Trophoblast cell (in vitro differentiated cells and primary cell): ENCODE data around the gene KEL.

Source experiments
- DNase-seq, 2 donors: peaks; one replicate each; pipeline ENCODE4 v3.0.0-alpha.2; 2016
- H2AFZ ChIP-seq: 2 replicates; pipeline ENCODE4 v1.6.1; 2013; ENCODE audit warnings: low read length, moderate library complexity, mild to moderate bottlenecking; ENCODE audit not compliant: insufficient read depth, poor library complexity
- H2AK5ac ChIP-seq: 2 replicates; pipeline ENCODE4 v1.6.1; 2013; ENCODE audit warnings: mild to moderate bottlenecking, low read length
- H2BK120ac ChIP-seq: 2 replicates; pipeline ENCODE4 v1.6.1; 2013; ENCODE audit warnings: low read length, mild to moderate bottlenecking, moderate library complexity; ENCODE audit not compliant: insufficient read depth, poor library complexity
- H2BK12ac ChIP-seq: 2 replicates; pipeline ENCODE4 v1.6.1; 2013; ENCODE audit warnings: mild to moderate bottlenecking, low read length, moderate library complexity
- H2BK5ac ChIP-seq: 2 replicates; pipeline ENCODE4 v1.6.1; 2013; ENCODE audit warnings: low read length, low read depth, moderate library complexity, mild to moderate bottlenecking; ENCODE audit not compliant: poor library complexity
- H3K14ac ChIP-seq: 2 replicates; pipeline ENCODE4 v1.6.1; 2013; ENCODE audit warnings: mild to moderate bottlenecking, low read length
- H3K18ac ChIP-seq: 2 replicates; pipeline ENCODE4 v1.6.1; 2013; ENCODE audit warnings: mild to moderate bottlenecking, low read length
- H3K23ac ChIP-seq: 2 replicates; pipeline ENCODE4 v1.6.1; 2013; ENCODE audit warnings: low read length
- H3K27ac ChIP-seq: 2 replicates; pipeline ENCODE4 v1.5.1; 2013; ENCODE audit warnings: low read depth, mild to moderate bottlenecking, inconsistent platforms, low read length, moderate library complexity
- H3K27me3 ChIP-seq: 2 replicates; pipeline ENCODE4 v1.6.1; 2013; ENCODE audit warnings: inconsistent platforms, mild to moderate bottlenecking, low read length, moderate library complexity; ENCODE audit not compliant: insufficient read depth
- H3K36me3 ChIP-seq, 2 experiments: 1 replicate in 1 of 2; 2 replicates in 1 of 2; pipeline ENCODE4 v1.6.1; 2013; ENCODE audit warnings: low read length in 2 of 2, mild to moderate bottlenecking in 2 of 2, moderate library complexity in 1 of 2; ENCODE audit not compliant: insufficient read depth in 2 of 2, control insufficient read depth in 1 of 2
- H3K4ac ChIP-seq: 2 replicates; pipeline ENCODE4 v1.6.1; 2013; ENCODE audit warnings: low read depth, mild to moderate bottlenecking, low read length, moderate library complexity
- H3K4me1 ChIP-seq, 2 experiments: 1 replicate in 1 of 2; 2 replicates in 1 of 2; pipeline ENCODE4 v1.6.1; 2013; ENCODE audit warnings: low read length in 2 of 2, mild to moderate bottlenecking in 2 of 2, moderate library complexity in 1 of 2; ENCODE audit not compliant: insufficient read depth in 2 of 2, control insufficient read depth in 1 of 2
- H3K4me2 ChIP-seq: 2 replicates; pipeline ENCODE4 v1.6.1; 2013; ENCODE audit warnings: inconsistent platforms, mild to moderate bottlenecking, low read length, moderate library complexity
- H3K4me3 ChIP-seq: 2 replicates; pipeline ENCODE4 v1.5.1; 2013; ENCODE audit warnings: mild to moderate bottlenecking, low read depth, low read length, inconsistent platforms
- H3K79me1 ChIP-seq: one replicate; pipeline ENCODE4 v1.6.1; 2013; ENCODE audit warnings: low read length
- H3K79me2 ChIP-seq: 2 replicates; pipeline ENCODE4 v1.6.1; 2013; ENCODE audit warnings: low read length, mild to moderate bottlenecking; ENCODE audit not compliant: control insufficient read depth, insufficient read depth, poor library complexity
- H3K9ac ChIP-seq: 2 replicates; pipeline ENCODE4 v1.6.1; 2013; ENCODE audit warnings: mild to moderate bottlenecking, low read length
- H3K9me3 ChIP-seq: 2 replicates; pipeline ENCODE4 v1.6.1; 2013; ENCODE audit warnings: low read depth, mild to moderate bottlenecking, control low read depth, inconsistent platforms, low read length; ENCODE audit not compliant: insufficient read depth
- H4K12ac ChIP-seq: 2 replicates; pipeline ENCODE4 v1.6.1; 2013; ENCODE audit warnings: low read depth, mild to moderate bottlenecking, low read length, moderate library complexity
- H4K8ac ChIP-seq: 2 replicates; pipeline ENCODE4 v1.6.1; 2013; ENCODE audit warnings: low read depth, mild to moderate bottlenecking, low read length, moderate library complexity
- H4K91ac ChIP-seq: one replicate; pipeline ENCODE4 v1.6.1; 2013; ENCODE audit warnings: low read depth, mild to moderate bottlenecking, low read length, moderate library complexity
- WGBS: extraction: QIAGEN DNeasy Blood & Tissue Kit; methylation state at CpG from one replicate; pipeline ENCODE4 v1.1.7; 2013; ENCODE audit warnings: missing lambda C conversion rate; ENCODE audit not compliant: insufficient read length, insufficient coverage; ENCODE audit errors: extremely low coverage; 5-methylcytosine and 5-hydroxymethylcytosine counted together

Gene KEL

GRCh38 chr7:142948603-142949002 is 13.6 kb downstream of the KEL start:
- H2BK5ac ChIP-seq, result no peak overlapping the region
- no peaks in the 10 kb centered on the region for H3K27me3 ChIP-seq
- no peak overlapping the region for H3K14ac ChIP-seq
- no peaks in the 10 kb centered on the region for H3K79me2 ChIP-seq
- no peak overlapping the region for H4K8ac ChIP-seq
- WGBS, result no CpG with 5 or more reads among the region's 4 CpGs
- no peak overlapping the region for H2BK12ac ChIP-seq
- peaks cover 11% of the 10 kb centered on the region for H3K9me3 ChIP-seq
- H3K27ac ChIP-seq, result no peak overlapping the region
- no peak overlapping the region for H3K4ac ChIP-seq
- H3K18ac ChIP-seq, result no peak overlapping the region
- no peak overlapping the region for H4K91ac ChIP-seq
- no peak overlapping the region for H3K4me2 ChIP-seq
- no peaks in the 10 kb centered on the region for H3K4me1 ChIP-seq
- H3K79me1 ChIP-seq, result no peaks in the 10 kb centered on the region
- no peak overlapping the region for H3K23ac ChIP-seq
- no peak overlapping the region for H2AK5ac ChIP-seq
- H3K36me3 ChIP-seq, result no peaks in the 10 kb centered on the region
- no peak overlapping the region for H4K12ac ChIP-seq
- no peak overlapping the region for H2AFZ ChIP-seq
- H3K4me3 ChIP-seq, result no peak overlapping the region
- H3K9ac ChIP-seq, result no peak overlapping the region
- no peak for DNase-seq
- no peak overlapping the region for H2BK120ac ChIP-seq

DNA sequence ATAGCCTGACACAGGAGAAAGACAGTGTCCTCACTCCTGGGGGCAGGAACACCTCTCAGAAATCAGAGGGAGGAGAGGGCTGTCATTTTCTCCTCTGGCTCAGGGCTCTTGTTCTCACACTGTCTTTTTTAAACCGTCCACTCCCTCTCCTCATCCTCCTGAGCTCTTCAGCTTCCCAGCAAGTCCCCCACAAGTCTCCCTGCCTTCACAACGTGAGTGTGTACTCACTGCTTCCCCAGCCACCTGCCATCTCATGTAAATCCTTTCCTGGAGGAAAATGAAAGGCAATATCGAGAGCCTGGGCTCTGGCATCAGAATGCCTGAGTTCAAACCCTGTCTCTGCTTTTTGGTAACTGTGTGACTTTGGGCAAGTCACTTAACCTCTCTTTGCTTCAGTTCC is 17.2 kb downstream of the KEL start:
- Histone ChIP-seq H3K23ac (no peak overlapping the region), H3K4me2 (no peak overlapping the region), H2BK12ac (no peak overlapping the region), H2BK120ac (no peak overlapping the region), H3K4ac (no peak overlapping the region), H3K18ac (no peak overlapping the region), H3K9ac (no peak overlapping the region), H4K8ac (no peak overlapping the region), H3K4me1 (peaks cover 0 to 3% of the 10 kb centered on the region in 2 experiments), H3K9me3 (peaks cover 10% of the 10 kb centered on the region), H3K36me3 (no peaks in the 10 kb centered on the region), H3K27me3 (no peaks in the 10 kb centered on the region), H4K91ac (no peak overlapping the region), H3K14ac (no peak overlapping the region), H4K12ac (no peak overlapping the region), H3K79me2 (no peaks in the 10 kb centered on the region), H3K79me1 (no peaks in the 10 kb centered on the region), H2AK5ac (no peak overlapping the region), H3K27ac (no peak overlapping the region), H2BK5ac (no peak overlapping the region), H2AFZ (no peak overlapping the region), H3K4me3 (no peak overlapping the region)
- no peak for DNase-seq
- no CpG with 5 or more reads among the region's 3 CpGs for WGBS

GRCh38 chr7:142943706-142944268 is 18.4 kb downstream of the KEL start:
- Histone ChIP-seq H4K91ac (no peak overlapping the region), H2BK5ac (no peak overlapping the region), H4K8ac (no peak overlapping the region), H2BK120ac (no peak overlapping the region), H3K4me3 (no peak overlapping the region), H3K27ac (no peak overlapping the region), H3K4ac (no peak overlapping the region), H3K79me1 (no peaks in the 10 kb centered on the region), H3K4me1 (peaks cover 0 to 3% of the 10 kb centered on the region in 2 experiments), H3K79me2 (no peaks in the 10 kb centered on the region), H3K14ac (no peak overlapping the region), H3K9ac (no peak overlapping the region), H3K27me3 (no peaks in the 10 kb centered on the region), H2BK12ac (no peak overlapping the region), H3K9me3 (peaks cover 10% of the 10 kb centered on the region), H3K18ac (no peak overlapping the region), H2AK5ac (no peak overlapping the region), H3K36me3 (no peaks in the 10 kb centered on the region), H4K12ac (no peak overlapping the region), H3K4me2 (no peak overlapping the region), H3K23ac (no peak overlapping the region), H2AFZ (no peak overlapping the region)
- WGBS, result no CpG with 5 or more reads among the region's 7 CpGs
- no peak for DNase-seq

DNA sequence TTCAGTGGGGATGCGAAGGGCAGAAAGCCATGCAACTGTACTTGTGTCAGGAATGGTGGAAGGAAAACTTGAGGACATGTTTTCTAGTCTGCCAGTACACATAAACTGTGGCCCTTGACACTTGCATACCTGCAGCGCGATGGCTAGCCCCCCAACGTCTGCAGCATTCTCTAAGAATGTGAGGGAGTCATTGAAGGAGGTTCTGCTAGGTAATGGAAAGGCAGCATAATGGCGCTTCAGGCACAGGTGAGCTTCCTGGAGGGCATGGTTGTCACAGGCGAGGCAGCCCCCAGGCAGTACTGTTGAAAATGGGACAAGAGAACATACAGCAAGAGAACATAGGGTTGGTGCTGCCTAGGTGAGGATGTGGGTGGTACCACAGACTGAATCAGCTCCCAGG is 19.4 kb downstream of the KEL start:
- Histone ChIP-seq H2BK5ac (no peak overlapping the region), H3K4me1 (peaks cover 0 to 3% of the 10 kb centered on the region in 2 experiments), H4K12ac (no peak overlapping the region), H3K79me1 (no peaks in the 10 kb centered on the region), H3K23ac (no peak overlapping the region), H4K91ac (no peak overlapping the region), H3K27ac (no peak overlapping the region), H3K4me2 (no peak overlapping the region), H2AFZ (no peak overlapping the region), H3K9me3 (peaks cover 10% of the 10 kb centered on the region), H3K36me3 (no peaks in the 10 kb centered on the region), H2AK5ac (no peak overlapping the region), H3K27me3 (no peaks in the 10 kb centered on the region), H3K9ac (no peak overlapping the region), H3K4ac (no peak overlapping the region), H4K8ac (no peak overlapping the region), H3K14ac (no peak overlapping the region), H3K4me3 (no peak overlapping the region), H3K79me2 (no peaks in the 10 kb centered on the region), H2BK120ac (no peak overlapping the region), H2BK12ac (no peak overlapping the region), H3K18ac (no peak overlapping the region)
- no CpG with 5 or more reads among the region's 6 CpGs for WGBS
- DNase-seq, result no peak
